Endometrium (tissue), 2 donors: ENCODE measurements around the gene PCDHGA7.
"Not testable (repeated sequence)": the region's sequence is repeated elsewhere in the genome, so short reads cannot be mapped to it uniquely, and the experiment has no call there.

Experiments used
- FAIRE-seq: peaks from 2 replicates; lab custom pipeline; 2012; peaks lifted over from hg19 to GRCh38; lab: Jason Lieb, UNC
- donor health status: control.
- donor health status: control.

Gene PCDHGA7

GRCh38 chr5:141366016-141366896, 16.3 kb upstream of the PCDHGA7 start:
- FAIRE-seq = no peak

- FAIRE-seq = no peak
Measured at GRCh38 chr5:141369994-141370848, 12.3 kb upstream of the PCDHGA7 start, which contains the start of gene PCDHGB3. TSS of gene PCDHGB3 (plus strand) at chr5:141370242. CDS start at chr5:141370395, 153 bp downstream.

- FAIRE-seq = no peak
Measured at GRCh38 chr5:141371572-141372475, 10.7 kb upstream of the PCDHGA7 start.

- FAIRE-seq = no peak
Measured at GRCh38 chr5:141373673-141374317, 8.7 kb upstream of the PCDHGA7 start, which contains the start of gene PCDHGA6. TSS of gene PCDHGA6 (plus strand) at chr5:141373891. CDS start at chr5:141374084, 193 bp downstream.

- FAIRE-seq = no peak
Measured at GRCh38 chr5:141374627-141375026, 7.9 kb upstream of the PCDHGA7 start.

- FAIRE-seq = not testable (repeated sequence)
Measured at GRCh38 chr5:141375444-141376155, 6.9 kb upstream of the PCDHGA7 start.

- no peak for FAIRE-seq
Measured at GRCh38 chr5:141383345-141383744, 803 bp downstream of the PCDHGA7 start.

- no peak for FAIRE-seq
Measured at GRCh38 chr5:141384471-141385267, 2.1 kb downstream of the PCDHGA7 start.

- FAIRE-seq = not testable (repeated sequence)
Measured at GRCh38 chr5:141387557-141388311, 5.2 kb downstream of the PCDHGA7 start, which contains the start of gene PCDHGB4. TSS of gene PCDHGB4 (plus strand) at chr5:141387698. CDS start at chr5:141387885, 187 bp downstream.

GRCh38 chr5:141388661-141389060, 6.1 kb downstream of the PCDHGA7 start:
- no peak for FAIRE-seq

GRCh38 chr5:141389153-141390042, 6.9 kb downstream of the PCDHGA7 start:
- FAIRE-seq = no peak

GRCh38 chr5:141392429-141393198, 10.1 kb downstream of the PCDHGA7 start, which contains the start of gene PCDHGA8:
TSS of gene PCDHGA8 (plus strand) at chr5:141392633. CDS start at chr5:141392814, 181 bp downstream.
- FAIRE-seq = no peak

- no peak for FAIRE-seq
Measured at GRCh38 chr5:141393267-141393666, 10.7 kb downstream of the PCDHGA7 start.

- FAIRE-seq = not testable (repeated sequence)
Measured at GRCh38 chr5:141394401-141395187, 12.1 kb downstream of the PCDHGA7 start.

- not testable (repeated sequence) for FAIRE-seq
Measured at GRCh38 chr5:141397756-141398551, 15.4 kb downstream of the PCDHGA7 start, which contains the start of gene PCDHGB5. TSS of gene PCDHGB5 (plus strand) at chr5:141397947. CDS start at chr5:141398128, 181 bp downstream.
